Muscle of leg (tissue), 11 donors: ENCODE data around the gene PPP1R3E. TPM values are rescaled to one million over a fixed set of nuclear protein-coding genes. Genes with fewer than 3 reads are reported as not detected.

Source experiments
- DNase-seq: peaks from one replicate; pipeline ENCODE4 v3.0.0; 2013
- H3K27ac ChIP-seq: one replicate; pipeline ENCODE4 v1.5.1; 2013; ENCODE audit warnings: mild to moderate bottlenecking, low read length, control low read depth
- H3K27me3 ChIP-seq: one replicate; pipeline ENCODE4 v1.6.1; 2013; ENCODE audit warnings: low read length; ENCODE audit not compliant: control insufficient read depth, insufficient read depth
- H3K36me3 ChIP-seq: one replicate; pipeline ENCODE4 v1.6.1; 2013; ENCODE audit warnings: low read length; ENCODE audit not compliant: control insufficient read depth, insufficient read depth
- H3K4me1 ChIP-seq: one replicate; pipeline ENCODE4 v1.6.1; 2013; ENCODE audit warnings: low read length; ENCODE audit not compliant: control insufficient read depth, insufficient read depth
- H3K4me3 ChIP-seq: one replicate; pipeline ENCODE4 v1.5.1; 2013; ENCODE audit warnings: low read length, control low read depth
- H3K9me3 ChIP-seq: replicated peaks from 2 replicates; pipeline ENCODE4 v1.6.1; 2013; ENCODE audit warnings: low read depth, low read length; ENCODE audit not compliant: control insufficient read depth
- WGBS: methylation state at CpG from one replicate; pipeline ENCODE4 v1.1.5; 2013; ENCODE audit warnings: missing lambda C conversion rate; ENCODE audit not compliant: insufficient coverage; 5-methylcytosine and 5-hydroxymethylcytosine counted together
- polyA plus RNA-seq, 8 donors: library from polyadenylated mRNA; unstranded; fragments of 120-200 nt; gene quantifications; one replicate each; pipeline versions ENCODE4 v1.2.1 to v1.2.3, GENCODE V29; 2013; ENCODE audit warnings: inconsistent platforms in 1 of 8, low replicate concordance in 1 of 8; ENCODE audit not compliant: insufficient read length in 8 of 8, insufficient read depth in 1 of 8
- total RNA-seq: library from RNA; stranded (reverse); fragments of 120-200 nt; gene quantifications from one replicate; pipeline ENCODE4 v1.2.4, GENCODE V29; 2013

PPP1R3E gene
- total and polyA plus RNA-seq, 9 donors, result 7.5 to 19.2 (median 12.0) TPM

DNA sequence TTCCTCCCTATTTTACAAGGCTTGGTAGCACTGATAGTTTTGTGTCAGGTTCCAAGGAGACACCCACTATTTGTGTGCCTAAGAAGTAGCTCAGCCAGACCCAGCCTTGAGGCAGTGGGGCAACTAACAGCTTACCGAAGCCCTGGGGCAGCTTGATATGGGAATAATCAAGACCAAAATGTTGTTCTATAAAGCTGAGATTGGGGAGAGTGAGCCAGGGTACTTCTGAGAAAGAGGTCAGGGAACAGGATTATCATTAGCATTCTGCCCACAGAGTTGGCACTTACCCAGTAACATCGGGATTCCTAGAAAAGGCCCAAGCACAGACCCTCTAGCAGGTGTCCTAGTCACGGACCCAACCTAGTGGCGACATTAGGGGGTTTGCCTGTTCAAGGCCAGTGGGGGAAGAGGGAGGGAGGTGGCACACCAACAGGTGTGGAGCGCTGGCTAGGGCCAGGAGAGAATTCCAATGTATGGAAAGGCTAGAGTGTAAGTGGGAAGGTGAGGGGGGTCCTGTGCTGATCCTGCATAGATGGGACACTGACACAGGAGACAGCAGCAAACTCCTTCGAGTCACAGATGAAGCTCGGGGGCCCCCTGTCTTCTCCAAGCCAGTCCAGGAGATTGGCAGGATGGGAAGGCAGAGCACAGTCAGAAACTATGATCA is 4.9 kb downstream of the PPP1R3E start:
- H3K9me3 ChIP-seq, result no peaks in the 10 kb centered on the region
- no peak overlapping the region for H3K27ac ChIP-seq
- no peak overlapping the region for H3K4me3 ChIP-seq
- no peak for DNase-seq
- WGBS, result 88% methylated on average over 5 of the region's 7 CpGs
- peaks cover 18% of the 10 kb centered on the region for H3K4me1 ChIP-seq
- peaks cover 6% of the 10 kb centered on the region for H3K27me3 ChIP-seq
- peaks cover 25% of the 10 kb centered on the region for H3K36me3 ChIP-seq

DNA sequence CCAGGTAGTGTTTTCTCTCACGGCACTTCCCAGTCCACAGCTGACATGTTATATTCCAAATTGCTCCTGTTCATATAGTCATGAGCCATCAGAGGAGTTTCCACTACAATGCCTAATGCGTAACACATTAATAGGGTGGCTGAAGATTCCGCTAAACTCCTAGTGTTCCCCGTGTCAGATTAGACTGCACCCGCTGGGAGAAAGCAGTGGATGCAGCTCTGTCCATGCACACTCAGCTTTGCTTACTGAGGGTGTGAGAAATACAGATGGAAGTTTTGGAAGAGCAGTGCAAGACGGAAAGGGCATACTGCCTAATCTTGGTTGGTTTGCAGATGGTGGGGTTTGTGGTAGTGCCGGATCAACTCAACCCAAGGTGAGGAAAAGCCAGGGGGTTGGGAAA is 5.6 kb downstream of the PPP1R3E start:
- H3K36me3 ChIP-seq, result peaks cover 25% of the 10 kb centered on the region
- H3K4me3 ChIP-seq, result no peak overlapping the region
- peaks cover 16% of the 10 kb centered on the region for H3K4me1 ChIP-seq
- no peaks in the 10 kb centered on the region for H3K9me3 ChIP-seq
- H3K27ac ChIP-seq, result no peak overlapping the region
- no peak for DNase-seq
- 80% methylated on average over 7 of the region's 7 CpGs for WGBS
- H3K27me3 ChIP-seq, result peaks cover 9% of the 10 kb centered on the region

DNA sequence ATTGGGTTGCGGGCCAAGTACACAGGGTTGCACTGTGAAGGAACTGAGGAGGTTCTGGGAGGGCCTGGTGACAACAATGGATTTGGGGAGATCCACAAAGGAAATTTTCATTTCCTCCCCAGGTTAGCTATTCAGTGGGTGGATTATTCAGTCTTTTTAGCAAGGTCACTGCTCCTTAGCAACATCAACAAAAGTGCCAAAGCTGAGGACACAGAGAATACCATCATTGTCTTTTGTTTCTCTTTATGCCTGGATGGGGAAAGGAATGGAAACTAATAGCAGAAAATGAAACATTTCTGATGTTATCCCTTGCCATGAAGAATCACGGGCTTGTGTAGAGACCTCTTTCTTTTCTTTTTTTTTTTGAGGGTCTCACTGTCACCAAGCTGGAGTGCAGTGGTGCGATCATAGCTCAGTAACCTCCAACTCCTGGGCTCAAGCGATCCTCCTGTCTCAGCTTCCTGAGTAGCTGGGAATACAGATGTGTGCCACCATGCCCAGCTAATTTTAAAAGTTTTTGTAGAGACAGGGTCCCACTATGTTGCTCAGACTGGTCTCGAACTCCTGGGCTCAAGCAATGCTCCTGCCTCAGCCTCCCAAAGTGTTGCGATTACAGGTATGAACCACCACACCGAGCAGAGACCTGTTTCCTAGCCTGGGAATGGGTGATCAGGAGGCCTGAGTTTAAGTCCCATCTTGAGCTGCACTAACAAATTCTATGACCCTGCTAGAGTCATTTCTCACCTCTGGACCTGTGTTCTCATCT is 6.5 kb downstream of the PPP1R3E start:
- H3K4me1 ChIP-seq, result peaks cover 16% of the 10 kb centered on the region
- H3K27me3 ChIP-seq, result peaks cover 9% of the 10 kb centered on the region
- H3K4me3 ChIP-seq, result no peak overlapping the region
- H3K9me3 ChIP-seq, result no peaks in the 10 kb centered on the region
- 90% methylated on average over 4 of the region's 7 CpGs for WGBS
- H3K27ac ChIP-seq, result no peak overlapping the region
- no peak for DNase-seq
- H3K36me3 ChIP-seq, result peaks cover 25% of the 10 kb centered on the region

DNA sequence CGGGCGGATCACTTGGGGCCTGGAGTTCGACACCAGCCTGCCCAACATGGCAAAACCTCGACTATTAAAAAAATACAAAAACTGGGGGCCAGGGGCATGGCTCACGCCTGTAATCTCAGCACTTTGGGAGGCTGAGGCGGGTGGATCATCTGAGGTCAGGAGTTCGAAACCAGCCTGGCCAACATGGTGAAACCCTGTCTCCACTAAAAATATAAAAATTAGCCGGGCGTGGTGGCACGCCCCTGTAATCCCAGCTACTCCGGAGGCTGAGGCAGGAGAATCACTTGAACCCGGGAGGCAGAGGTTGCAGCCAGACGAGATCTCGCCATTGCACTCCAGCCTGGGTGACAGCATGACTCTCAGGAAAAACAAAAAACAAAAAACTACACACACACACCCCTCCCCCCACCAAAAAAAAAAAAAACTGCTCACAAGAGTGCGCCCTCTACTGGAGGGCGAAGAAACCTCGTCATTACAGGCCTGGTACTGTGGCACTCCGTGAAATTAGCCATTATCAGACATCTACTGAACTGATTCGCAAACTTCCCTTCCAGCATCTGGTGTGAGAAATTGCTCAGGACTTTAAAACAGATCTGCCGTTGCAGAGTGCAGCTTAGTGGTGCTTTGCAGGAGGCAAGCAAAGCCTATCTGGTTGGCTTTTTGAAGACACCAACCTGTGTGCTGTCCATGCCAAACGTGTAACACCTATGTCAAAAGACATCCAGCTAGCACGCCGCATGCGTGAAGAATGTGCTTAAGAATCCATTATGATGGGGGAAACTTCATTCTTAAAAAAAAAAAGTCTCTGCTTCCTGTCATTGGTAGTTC is 7.7 kb downstream of the PPP1R3E start:
- Histone ChIP-seq H3K9me3 (no peaks in the 10 kb centered on the region), H3K27me3 (peaks cover 9% of the 10 kb centered on the region), H3K4me1 (peaks cover 6% of the 10 kb centered on the region), H3K36me3 (peaks cover 22% of the 10 kb centered on the region), H3K4me3 (no peak overlapping the region), H3K27ac (no peak overlapping the region)
- 18% methylated on average over 16 of the region's 24 CpGs for WGBS
- DNase-seq, result peak; percentile 59

DNA sequence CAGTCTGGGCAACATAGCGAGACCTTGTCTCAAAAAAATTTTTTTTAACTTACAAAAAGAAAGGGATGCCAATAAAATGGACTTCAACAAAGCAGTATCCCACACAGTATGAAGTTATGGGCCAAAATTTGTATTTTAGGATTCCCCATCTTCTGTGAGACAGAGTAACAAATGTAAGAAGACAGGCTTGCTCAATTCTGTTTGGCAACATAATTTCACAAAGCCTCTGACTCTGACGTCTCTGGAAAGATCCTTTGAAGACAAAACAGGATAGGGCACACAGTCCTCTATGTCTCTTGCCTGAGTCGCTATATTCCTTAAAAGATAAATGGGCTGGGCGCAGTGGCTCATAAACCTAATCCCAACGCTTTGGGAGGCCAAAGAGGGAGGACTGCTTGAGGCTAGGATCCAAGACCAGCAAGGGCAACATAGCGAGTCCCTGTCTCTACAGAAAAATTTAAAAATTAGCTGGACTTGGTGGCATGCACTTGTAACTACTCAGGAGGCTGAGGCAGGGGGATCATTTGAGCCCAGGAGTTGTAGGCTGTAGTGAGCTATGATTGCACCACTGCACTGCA is 15.7 kb downstream of the PPP1R3E start:
- Histone ChIP-seq H3K9me3 (no peaks in the 10 kb centered on the region), H3K4me1 (peaks cover 17% of the 10 kb centered on the region), H3K27ac (peak overlapping the region; percentile 97), H3K27me3 (no peaks in the 10 kb centered on the region), H3K36me3 (no peaks in the 10 kb centered on the region), H3K4me3 (peak overlapping the region; percentile 80)
- WGBS, result 54% methylated on average over 5 of the region's 6 CpGs
- no peak for DNase-seq

DNA sequence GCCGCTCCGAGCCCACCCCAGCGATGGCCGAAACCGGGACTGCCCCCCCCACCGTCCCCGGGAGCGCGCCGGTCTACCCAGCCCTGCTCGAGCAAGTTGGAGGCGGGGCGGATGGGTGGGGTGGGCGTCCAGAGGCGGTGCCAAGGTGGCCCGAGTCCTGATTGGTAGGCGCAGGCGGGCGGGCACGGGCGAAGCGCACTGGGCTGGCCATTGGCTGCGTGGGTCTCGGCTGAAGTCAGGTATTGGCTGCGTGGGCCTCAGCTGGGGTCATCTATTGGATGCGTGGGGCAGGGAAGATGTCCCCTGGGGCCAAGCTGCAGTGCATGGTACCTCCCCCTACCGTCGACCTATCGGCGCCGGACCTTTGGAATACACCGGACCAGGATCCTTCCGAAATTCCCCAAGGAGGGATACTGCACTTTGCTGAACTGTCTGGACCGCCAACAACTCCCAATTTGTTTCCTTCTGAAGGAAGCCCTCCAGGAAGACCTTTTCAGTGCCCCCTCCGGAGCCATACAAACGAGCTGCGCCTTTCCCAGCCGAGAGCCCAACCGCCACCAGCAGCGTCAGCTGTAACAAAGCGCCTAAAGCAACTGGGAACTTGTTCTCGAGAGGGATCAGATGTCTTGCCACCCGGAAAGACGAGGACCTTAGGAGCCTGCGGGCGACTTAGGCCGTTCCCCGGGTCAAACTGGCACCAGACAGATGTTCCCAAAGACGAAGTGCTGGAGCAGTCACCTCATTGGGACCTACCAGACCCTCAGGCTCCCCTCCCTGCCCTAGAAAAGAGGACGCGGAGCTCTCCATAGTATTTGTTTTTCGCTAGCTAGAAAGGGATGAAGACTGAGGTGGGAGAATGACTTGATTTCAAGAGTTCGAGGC is 16.4 kb downstream of the PPP1R3E start, which contains the start of gene HOMEZ:
HOMEZ (minus strand) TSS at position 113 of the 882 bp plus-strand sequence. CDS start 180 bp downstream, outside the sequence.
- Histone ChIP-seq H3K9me3 (no peaks in the 10 kb centered on the region), H3K4me3 (peak within 1 kb of the TSS; percentile 80), H3K27me3 (no peaks in the 10 kb centered on the region), H3K4me1 (peaks cover 17% of the 10 kb centered on the region), H3K27ac (peak within 1 kb of the TSS; percentile 97), H3K36me3 (no peaks in the 10 kb centered on the region)
- under 1% methylated on average over 44 of the region's 53 CpGs for WGBS
- peak; percentile 99 for DNase-seq

DNA sequence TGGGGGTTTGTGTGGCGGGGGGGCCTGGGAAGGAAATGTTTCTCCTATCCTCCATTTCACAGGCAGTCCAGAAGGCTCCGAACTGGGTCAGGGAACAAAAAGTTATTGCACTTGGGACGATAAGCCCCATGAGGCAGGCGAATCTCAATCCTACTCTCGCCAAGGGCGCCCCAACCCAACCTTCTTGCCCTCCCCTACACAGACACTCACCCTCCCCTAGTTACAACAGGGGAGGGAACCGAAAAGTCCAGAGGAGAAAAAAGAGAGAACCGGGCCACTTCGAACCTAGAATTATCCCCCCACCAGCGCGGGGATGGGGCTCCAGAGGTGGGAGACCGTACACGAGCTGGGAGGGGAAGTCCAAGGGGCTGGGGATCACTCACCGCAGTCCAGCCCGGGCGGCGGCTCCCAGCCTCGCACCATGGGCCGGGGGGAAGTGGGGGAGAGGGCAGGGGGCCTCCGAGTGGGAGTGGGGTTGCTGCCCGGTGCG is 17.1 kb downstream of the PPP1R3E start:
- Histone ChIP-seq H3K27ac (peak overlapping the region; percentile 92), H3K27me3 (no peaks in the 10 kb centered on the region), H3K4me3 (peak overlapping the region; percentile 80), H3K36me3 (no peaks in the 10 kb centered on the region), H3K9me3 (no peaks in the 10 kb centered on the region), H3K4me1 (peaks cover 17% of the 10 kb centered on the region)
- WGBS, result no CpG with 5 or more reads among the region's 22 CpGs
- DNase-seq, result no peak

DNA sequence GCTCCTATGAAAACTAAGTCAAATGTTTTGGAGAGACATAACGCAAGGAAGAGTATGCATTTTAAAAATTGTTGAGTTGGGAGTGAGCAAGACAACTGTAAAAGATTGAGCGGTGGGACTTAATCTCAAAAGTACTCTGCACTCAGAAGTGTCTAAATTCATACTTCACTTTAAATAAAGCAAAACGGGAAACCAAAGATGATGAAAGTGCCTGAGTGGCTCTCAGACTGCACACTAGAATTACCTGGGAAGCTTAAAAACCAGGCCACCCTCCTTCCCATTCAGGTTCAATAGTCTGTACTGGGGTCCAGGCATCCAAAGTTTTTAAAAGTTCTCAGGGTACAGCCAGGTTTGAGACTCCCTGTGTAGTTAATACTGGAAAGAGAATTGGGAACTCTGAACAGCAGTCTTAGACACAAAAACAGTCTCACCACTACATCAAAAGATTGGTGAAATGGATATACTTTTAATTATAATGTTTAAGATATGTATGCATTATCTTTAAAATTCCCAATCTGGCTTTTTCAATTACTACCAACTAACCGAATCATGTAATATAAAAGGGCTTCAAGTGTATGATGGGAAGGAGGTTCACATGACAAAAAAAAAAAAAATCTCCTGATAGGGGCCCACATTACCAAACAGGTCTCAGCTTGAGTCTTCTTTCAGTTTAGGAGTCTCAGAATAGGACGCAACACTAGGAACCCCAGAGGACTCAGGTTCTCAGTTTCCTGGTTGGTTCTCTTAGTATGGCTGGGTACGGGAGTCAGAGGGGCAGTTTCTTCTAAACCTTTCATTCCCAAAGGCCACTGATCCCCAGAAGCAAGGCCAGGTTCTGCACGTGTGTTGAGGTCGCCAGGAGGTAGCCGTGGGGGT is 17.8 kb downstream of the PPP1R3E start:
- H3K36me3 ChIP-seq, result no peaks in the 10 kb centered on the region
- no peaks in the 10 kb centered on the region for H3K9me3 ChIP-seq
- H3K27ac ChIP-seq, result peak overlapping the region; percentile 92
- peak overlapping the region; percentile 80 for H3K4me3 ChIP-seq
- peaks cover 17% of the 10 kb centered on the region for H3K4me1 ChIP-seq
- peak; percentile 52 for DNase-seq
- no peaks in the 10 kb centered on the region for H3K27me3 ChIP-seq
- 70% methylated on average over 2 of the region's 9 CpGs for WGBS
